OCI-LY1 (cell line): ENCODE results near the gene EDN1.

Source experiments
- EZH2 ChIP-seq: fragments of 200-600 bp; sonication (generic), shearing (Covaris generic); IDR thresholded peaks from 2 replicates; pipeline ENCODE4 v1.8.0; 2017; ENCODE audit warnings: borderline replicate concordance, mixed run types, mild to moderate bottlenecking, antibody characterized with exemption, low read length, moderate library complexity, mixed read lengths
- TF ChIP-seq, protein P1 (sequence below): fragments of 200-600 bp; sonication (generic), shearing (Covaris generic); IDR thresholded peaks from 2 replicates; pipeline ENCODE4 v1.5.1; 2017; ENCODE audit warnings: mild to moderate bottlenecking, antibody characterized with exemption, low read length, moderate library complexity, mixed read lengths

DNA sequence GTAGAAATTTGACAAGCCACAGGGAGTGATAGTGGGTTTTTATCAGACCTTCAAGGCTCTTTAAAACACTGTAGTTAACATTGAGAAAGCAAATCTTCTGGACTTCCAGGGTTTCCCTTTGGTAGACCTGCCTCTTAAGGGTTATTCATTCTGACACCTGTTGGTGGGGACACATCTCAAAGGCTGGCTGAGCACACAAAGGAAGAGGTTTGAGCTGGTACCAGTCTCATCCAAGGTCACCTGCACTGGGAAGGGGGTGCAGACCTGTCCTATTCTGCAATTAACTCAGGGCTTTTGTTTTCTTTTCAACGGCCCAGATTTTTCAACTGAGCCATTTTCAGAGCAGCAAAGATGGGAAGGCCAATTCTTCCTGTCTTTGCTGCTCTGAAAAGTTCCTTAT is 45.6 kb downstream of the EDN1 start:
- TF ChIP-seq, protein P1, sequence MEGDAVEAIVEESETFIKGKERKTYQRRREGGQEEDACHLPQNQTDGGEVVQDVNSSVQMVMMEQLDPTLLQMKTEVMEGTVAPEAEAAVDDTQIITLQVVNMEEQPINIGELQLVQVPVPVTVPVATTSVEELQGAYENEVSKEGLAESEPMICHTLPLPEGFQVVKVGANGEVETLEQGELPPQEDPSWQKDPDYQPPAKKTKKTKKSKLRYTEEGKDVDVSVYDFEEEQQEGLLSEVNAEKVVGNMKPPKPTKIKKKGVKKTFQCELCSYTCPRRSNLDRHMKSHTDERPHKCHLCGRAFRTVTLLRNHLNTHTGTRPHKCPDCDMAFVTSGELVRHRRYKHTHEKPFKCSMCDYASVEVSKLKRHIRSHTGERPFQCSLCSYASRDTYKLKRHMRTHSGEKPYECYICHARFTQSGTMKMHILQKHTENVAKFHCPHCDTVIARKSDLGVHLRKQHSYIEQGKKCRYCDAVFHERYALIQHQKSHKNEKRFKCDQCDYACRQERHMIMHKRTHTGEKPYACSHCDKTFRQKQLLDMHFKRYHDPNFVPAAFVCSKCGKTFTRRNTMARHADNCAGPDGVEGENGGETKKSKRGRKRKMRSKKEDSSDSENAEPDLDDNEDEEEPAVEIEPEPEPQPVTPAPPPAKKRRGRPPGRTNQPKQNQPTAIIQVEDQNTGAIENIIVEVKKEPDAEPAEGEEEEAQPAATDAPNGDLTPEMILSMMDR, result no peak
- no peak for TF ChIP-seq EZH2
